Fibroblast of mammary gland (primary cell): ENCODE data around the gene FCN1.
"Not testable (repeated sequence)": the region's sequence is repeated elsewhere in the genome, so short reads cannot be mapped to it uniquely, and the experiment has no call there.

Experiments
- DNase-seq: peaks from one replicate; pipeline ENCODE4 v3.0.0-alpha.2; 2010; ENCODE audit warnings: low read depth
- H3K4me3 ChIP-seq: 2 replicates; pipeline ENCODE4 v1.5.1; 2011; ENCODE audit warnings: low read depth, mild to moderate bottlenecking, low read length, moderate library complexity; ENCODE audit not compliant: control insufficient read depth
- TF ChIP-seq, protein P1 (sequence below): conservative IDR thresholded peaks from 2 replicates; pipeline ENCODE4 v1.5.1; 2011; ENCODE audit warnings: low read depth, low read length, inconsistent platforms; ENCODE audit not compliant: control insufficient read depth, insufficient read depth

Gene FCN1

GRCh38 chr9:134959126-134959970, 41.6 kb upstream of the FCN1 start:
- H3K4me3 ChIP-seq, result no peak overlapping the region
- no peak for DNase-seq
- TF ChIP-seq, protein P1, sequence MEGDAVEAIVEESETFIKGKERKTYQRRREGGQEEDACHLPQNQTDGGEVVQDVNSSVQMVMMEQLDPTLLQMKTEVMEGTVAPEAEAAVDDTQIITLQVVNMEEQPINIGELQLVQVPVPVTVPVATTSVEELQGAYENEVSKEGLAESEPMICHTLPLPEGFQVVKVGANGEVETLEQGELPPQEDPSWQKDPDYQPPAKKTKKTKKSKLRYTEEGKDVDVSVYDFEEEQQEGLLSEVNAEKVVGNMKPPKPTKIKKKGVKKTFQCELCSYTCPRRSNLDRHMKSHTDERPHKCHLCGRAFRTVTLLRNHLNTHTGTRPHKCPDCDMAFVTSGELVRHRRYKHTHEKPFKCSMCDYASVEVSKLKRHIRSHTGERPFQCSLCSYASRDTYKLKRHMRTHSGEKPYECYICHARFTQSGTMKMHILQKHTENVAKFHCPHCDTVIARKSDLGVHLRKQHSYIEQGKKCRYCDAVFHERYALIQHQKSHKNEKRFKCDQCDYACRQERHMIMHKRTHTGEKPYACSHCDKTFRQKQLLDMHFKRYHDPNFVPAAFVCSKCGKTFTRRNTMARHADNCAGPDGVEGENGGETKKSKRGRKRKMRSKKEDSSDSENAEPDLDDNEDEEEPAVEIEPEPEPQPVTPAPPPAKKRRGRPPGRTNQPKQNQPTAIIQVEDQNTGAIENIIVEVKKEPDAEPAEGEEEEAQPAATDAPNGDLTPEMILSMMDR, result no peak

DNA sequence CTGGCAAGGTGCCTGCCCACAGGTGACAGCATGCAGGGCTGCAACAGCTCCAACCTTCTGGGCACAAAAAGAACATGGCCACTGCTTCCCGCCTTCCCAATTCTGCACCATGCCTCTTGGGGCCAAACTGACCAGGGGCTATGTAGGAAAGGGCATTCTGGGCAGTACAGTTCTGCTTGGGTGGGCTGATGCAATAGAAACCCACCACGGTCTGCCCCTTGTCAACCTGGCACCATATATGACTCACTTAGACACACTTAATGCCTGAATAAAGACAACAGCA, 40.2 kb upstream of the FCN1 start:
- H3K4me3 ChIP-seq, result no peak overlapping the region
- no peak for DNase-seq
- TF ChIP-seq, protein P1, result no peak

GRCh38 chr9:134957165-134957944, 39.6 kb upstream of the FCN1 start:
- H3K4me3 ChIP-seq, result no peak overlapping the region
- DNase-seq, result no peak
- TF ChIP-seq, protein P1, result no peak

- DNase-seq, H3K4me3 ChIP-seq: not testable (repeated sequence)
Observed at GRCh38 chr9:134956387-134956786, 38.7 kb upstream of the FCN1 start.

GRCh38 chr9:134955801-134956200, 38.1 kb upstream of the FCN1 start:
- DNase-seq, result no peak
- TF ChIP-seq, protein P1, result no peak
- no peak overlapping the region for H3K4me3 ChIP-seq

- TF ChIP-seq, protein P1, result no peak
- DNase-seq, result no peak
- H3K4me3 ChIP-seq, result no peak overlapping the region
Observed at GRCh38 chr9:134955156-134955555, 37.4 kb upstream of the FCN1 start.

DNA sequence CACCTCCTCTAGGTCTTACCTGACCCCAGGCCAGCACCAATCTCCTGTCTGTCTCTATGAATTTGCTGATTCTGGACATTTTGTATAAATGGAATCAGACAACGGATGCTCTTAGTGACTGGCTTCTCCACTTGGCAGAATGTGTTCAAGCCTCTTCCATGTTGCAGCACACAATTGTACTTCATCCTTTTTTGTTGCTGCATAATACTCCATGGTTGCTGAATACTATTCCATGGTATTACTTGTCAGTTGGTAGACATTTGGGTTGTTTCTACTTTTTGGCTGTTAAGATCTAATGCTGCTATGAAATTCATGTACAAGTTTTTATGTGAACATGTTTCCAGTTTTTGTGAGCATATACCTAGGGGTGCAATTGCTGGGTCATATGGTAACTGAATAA, 34.3 kb upstream of the FCN1 start:
- TF ChIP-seq, protein P1, result no peak
- DNase-seq, result no peak
- H3K4me3 ChIP-seq, result no peak overlapping the region
